Activated T-helper 1 cell treated with Interleukin-2 at 50 U/mL for 16 hours (primary cell): Measurements from ENCODE around the gene IRAK4.

Experiments
- DNase-seq: peaks from one replicate; pipeline ENCODE4 v3.0.0-alpha.2; 2020; ENCODE audit warnings: low read depth

The IRAK4 gene

GRCh38 chr12:43766291-43766690 is 7.5 kb downstream of the IRAK4 start:
- DNase-seq, result no peak

GRCh38 chr12:43776498-43776897 is 17.7 kb downstream of the IRAK4 start:
- DNase-seq, result no peak

DNA sequence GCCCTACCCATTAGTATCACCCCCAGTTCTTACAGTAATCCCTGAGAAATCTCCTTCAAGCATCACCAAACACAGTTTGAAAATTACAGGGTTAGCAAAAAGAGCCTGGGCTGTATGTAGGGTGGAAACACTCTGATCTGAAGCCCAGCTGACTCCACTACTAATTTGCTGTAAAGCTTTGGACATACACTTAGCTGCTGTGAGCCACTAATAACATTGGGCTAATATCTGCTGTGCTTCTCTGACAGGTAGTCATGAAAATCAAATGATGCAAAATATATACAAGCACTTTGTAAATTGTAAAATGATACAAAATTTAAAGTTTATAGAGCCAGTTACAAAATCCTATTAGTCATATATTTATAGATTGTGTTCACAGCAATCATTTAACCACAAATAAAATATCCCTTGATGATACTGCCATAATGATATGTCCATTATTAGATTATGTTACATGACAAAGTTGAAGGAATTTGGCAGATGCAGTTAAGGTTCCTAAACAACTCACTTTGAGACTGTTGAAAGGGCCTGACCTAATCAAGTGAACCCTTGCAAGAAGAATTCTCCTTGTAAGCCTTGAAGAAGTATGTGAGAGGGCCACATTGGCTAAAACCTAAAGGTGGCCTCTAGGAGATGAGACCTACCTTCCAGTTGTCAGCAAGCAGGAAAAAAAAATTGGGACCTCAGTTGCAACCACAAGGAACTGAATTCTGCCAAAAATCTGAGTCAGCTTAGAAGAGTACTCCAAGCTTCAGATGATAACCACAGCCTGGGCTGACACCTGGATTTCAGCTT is 28.3 kb downstream of the IRAK4 start:
- no peak for DNase-seq

GRCh38 chr12:43789941-43790340 is 31.2 kb downstream of the IRAK4 start:
- no peak for DNase-seq

DNA sequence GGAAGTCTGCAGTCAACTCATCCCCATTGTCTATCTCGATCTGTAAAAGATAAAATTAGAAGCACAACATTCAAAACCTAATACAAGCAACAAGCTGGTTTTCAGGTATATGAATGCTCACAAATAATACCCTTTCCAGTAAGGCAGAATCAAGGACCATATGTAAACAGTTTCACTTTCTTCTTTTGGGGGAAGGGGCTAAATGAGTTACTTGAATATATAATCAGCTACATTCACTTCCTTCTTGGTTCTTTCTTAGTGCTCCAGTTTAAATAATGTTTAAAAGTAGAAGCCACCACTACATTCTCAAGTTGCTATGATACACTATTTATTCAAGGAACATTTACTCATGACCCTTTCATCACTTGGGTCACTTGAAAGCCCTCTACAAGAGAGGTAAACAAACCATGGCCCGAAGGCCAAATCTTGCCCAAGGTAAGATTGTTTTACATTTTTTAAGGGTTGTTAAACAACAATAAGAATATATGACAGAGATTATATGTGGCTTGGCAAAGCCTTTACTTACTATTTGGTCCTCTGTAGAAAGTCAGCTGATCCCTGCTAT is 37.0 kb downstream of the IRAK4 start:
- no peak for DNase-seq

- no peak for DNase-seq
These were observed 38.9 kb downstream of the IRAK4 start for GRCh38 chr12:43797561-43798217.

- DNase-seq, result no peak
These were observed 46.6 kb downstream of the IRAK4 start for GRCh38 chr12:43805149-43805859.

GRCh38 chr12:43805860-43806736 is 47.3 kb downstream of the IRAK4 start, which contains the start of gene TWF1:
Gene TWF1, minus strand, starts transcription at chr12:43806317. Its CDS starts 72 bp downstream, at chr12:43806245.
- peak; percentile 77 for DNase-seq

GRCh38 chr12:43806737-43807072 is 48.0 kb downstream of the IRAK4 start:
- no peak for DNase-seq

GRCh38 chr12:43807386-43807785 is 48.6 kb downstream of the IRAK4 start:
- DNase-seq, result no peak

GRCh38 chr12:43812057-43812456 is 53.3 kb downstream of the IRAK4 start:
- no peak for DNase-seq

DNA sequence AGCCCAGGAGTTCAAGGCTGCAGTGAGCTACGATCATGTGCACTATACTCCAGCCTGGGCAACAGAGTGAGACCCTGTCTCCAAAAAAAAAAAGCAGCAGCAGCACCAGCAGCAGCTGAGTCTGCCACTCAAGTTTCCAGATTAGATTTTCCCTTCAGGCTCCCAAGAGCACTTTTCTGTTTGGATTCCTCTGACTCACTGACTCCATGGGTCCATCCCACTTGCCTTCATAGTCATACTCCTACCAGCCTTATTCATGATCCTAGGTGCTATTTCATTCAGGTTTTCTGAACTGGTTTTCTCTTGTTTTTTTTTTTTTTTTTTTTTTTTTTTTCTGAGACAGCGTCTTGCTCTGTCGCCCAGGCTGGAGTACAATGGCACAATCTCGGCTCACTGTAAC is 54.2 kb downstream of the IRAK4 start:
- DNase-seq, result no peak

- no peak for DNase-seq
These were observed 56.7 kb downstream of the IRAK4 start for GRCh38 chr12:43815416-43815815.

DNA sequence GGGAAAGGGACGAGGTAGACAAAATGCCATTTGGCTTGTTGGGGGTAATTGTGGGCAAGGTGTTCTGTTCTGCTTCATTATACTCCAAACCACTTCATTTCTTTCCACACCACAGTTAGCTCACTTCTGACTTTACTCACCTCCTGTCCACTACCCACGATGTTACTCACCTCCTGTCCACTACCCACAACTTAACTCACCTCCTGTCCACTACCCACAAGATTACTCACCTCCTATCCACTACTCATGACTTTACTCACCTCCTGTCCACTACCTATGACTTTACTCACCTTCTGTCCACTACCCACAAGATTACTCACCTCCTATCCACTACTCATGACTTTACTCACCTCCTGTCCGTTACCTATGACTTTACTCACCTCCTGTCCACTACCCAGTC is 57.4 kb downstream of the IRAK4 start:
- DNase-seq, result no peak

DNA sequence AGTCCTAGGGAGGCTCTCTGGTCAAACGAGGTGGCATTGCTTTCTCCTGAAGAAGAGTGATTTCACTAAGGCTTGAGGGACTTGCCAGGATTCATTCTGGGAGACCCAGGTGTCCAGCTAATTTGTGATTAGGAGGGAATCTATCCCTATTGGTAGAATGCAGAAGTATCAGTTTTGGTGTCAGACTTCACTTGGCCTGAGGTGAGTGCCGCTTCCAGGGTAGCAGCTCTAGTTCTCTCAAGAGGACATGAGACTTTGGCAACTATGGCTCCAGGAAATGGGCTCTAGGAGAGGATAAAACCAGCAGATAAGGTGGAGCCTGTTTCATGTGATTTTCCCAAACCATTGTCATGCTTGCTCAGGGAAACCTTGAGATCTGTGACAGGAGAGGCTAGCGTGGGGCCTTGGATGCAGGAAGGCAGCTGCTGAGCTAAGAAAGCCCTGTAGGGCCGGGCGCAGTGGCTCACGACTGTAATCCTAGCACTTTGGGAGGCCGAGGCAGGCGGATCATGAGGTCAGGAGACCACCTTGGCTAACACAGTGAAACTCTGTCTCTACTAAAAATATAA is 65.5 kb downstream of the IRAK4 start:
- no peak for DNase-seq

GRCh38 chr12:43826681-43827080 is 67.9 kb downstream of the IRAK4 start:
- no peak for DNase-seq

DNA sequence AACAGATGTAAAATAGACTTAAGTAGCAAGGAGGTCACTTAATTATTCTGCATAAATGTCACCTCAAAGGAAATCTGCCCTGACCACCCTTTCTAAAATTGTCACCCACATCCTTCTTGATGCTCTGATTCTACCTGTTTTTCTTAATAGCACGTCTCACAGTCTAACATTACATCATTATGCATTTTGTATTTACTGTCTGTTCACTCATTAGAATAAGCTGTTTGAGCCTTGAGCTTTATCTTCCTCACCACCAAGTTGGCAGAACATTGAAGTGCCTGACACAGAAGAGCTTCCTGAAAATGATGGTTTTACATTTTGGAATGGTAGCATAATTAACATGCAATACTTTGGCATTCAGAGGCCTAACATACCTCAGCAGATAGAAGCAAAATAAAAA is 68.3 kb downstream of the IRAK4 start:
- no peak for DNase-seq

DNA sequence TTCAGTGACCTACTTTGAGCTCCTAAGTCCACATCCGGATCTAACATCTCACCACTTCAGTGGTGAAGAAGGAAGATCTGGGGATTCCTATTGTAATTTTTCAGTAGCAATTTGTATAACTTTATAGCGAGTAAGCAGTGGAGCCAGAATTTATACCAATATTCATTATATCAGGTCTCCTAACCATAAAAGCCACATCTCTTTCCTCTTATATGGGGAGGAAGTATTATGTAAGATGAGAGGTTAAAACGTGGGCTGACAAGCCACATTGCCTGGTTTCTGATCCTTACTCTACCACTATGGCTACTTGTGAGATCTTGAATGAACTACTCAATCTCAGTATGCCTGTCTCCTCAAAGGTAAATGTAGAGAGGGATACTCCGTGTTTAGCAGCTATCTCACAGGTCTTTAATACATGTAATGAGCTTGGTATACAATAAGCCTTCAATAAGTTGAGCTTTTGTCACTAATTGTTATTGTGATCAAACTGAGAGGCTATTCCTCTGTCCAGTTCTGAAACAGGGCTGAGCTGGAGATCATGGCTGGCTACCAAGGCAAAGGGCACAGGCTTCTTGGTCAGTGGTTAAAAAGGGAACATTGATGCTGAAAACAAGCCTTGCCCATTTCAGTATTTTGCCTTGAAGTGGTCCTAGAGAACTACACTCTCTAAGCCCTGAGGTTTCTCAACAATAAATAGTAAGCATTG is 73.9 kb downstream of the IRAK4 start:
- DNase-seq, result no peak

- no peak for DNase-seq
These were observed 76.5 kb downstream of the IRAK4 start for GRCh38 chr12:43835264-43835655.

GRCh38 chr12:43835656-43836474 is 77.1 kb downstream of the IRAK4 start, which contains the start of gene TMEM117:
Gene TMEM117, plus strand, starts transcription at chr12:43836081.
- peak; percentile 47 for DNase-seq
